Neural progenitor cell (in vitro differentiated cells): ENCODE measurements around the gene SHC2.

Experiments used
- EZH2 ChIP-seq: fragments of 200-600 bp; sonication (generic); IDR thresholded peaks from 2 replicates; pipeline ENCODE4 v1.6.1; 2017; ENCODE audit warnings: antibody characterized with exemption, mild to moderate bottlenecking, moderate library complexity
- EZH2phosphoT487 ChIP-seq: fragments of 200-600 bp; sonication (generic); IDR thresholded peaks from 2 replicates; pipeline ENCODE4 v1.6.1; 2017; ENCODE audit warnings: antibody characterized with exemption
- TF ChIP-seq, protein P1 (sequence below): fragments of 200-600 bp; sonication (generic); IDR thresholded peaks from 2 replicates; pipeline ENCODE4 v1.5.1; 2017; ENCODE audit warnings: antibody characterized with exemption, mild to moderate bottlenecking

DNA sequence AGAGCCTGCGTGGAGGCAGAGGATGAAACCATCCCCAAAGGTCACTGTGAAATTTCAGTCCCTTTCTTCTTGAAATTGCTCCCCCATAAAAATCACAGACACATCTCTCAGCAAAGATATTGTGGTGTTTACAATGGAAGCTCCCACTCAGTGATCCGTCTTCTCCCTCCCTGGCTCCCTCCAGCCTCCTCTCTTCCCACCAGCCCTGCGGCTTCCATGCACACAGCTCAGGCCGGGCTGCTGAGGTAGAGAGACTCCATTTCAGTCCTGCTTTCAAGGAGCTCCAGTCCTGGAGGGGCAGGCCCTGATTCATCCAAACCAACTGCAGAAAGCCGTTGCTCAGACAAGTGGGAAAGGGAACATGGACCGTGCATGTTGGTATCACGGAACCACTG is 92.2 kb downstream of the SHC2 start:
- TF ChIP-seq, protein P1, sequence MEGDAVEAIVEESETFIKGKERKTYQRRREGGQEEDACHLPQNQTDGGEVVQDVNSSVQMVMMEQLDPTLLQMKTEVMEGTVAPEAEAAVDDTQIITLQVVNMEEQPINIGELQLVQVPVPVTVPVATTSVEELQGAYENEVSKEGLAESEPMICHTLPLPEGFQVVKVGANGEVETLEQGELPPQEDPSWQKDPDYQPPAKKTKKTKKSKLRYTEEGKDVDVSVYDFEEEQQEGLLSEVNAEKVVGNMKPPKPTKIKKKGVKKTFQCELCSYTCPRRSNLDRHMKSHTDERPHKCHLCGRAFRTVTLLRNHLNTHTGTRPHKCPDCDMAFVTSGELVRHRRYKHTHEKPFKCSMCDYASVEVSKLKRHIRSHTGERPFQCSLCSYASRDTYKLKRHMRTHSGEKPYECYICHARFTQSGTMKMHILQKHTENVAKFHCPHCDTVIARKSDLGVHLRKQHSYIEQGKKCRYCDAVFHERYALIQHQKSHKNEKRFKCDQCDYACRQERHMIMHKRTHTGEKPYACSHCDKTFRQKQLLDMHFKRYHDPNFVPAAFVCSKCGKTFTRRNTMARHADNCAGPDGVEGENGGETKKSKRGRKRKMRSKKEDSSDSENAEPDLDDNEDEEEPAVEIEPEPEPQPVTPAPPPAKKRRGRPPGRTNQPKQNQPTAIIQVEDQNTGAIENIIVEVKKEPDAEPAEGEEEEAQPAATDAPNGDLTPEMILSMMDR: no peak
- TF ChIP-seq EZH2phosphoT487 (no peak), EZH2 (no peak)
